GM21723 (cell line): ENCODE results near the gene SLC25A31.

Experiments used
- ATAC-seq: cut with Tn5 transposase; IDR thresholded peaks from one replicate; pipeline ENCODE4 v1.9.1; 2021; ENCODE audit warnings: mild to moderate bottlenecking, moderate library complexity; ENCODE audit not compliant: unreplicated experiment

SLC25A31 gene

GRCh38 chr4:127730142-127730913 is at the start of gene SLC25A31:
Gene SLC25A31, plus strand, starts transcription at chr4:127730400. Its CDS starts 146 bp downstream, at chr4:127730546.
- ATAC-seq: no peak

- no peak for ATAC-seq
Observed at GRCh38 chr4:127685292-127685691, 44.9 kb upstream of the SLC25A31 start.

GRCh38 chr4:127686658-127687057 is 43.5 kb upstream of the SLC25A31 start:
- ATAC-seq: no peak

- ATAC-seq: no peak
Observed at GRCh38 chr4:127687580-127687979, 42.6 kb upstream of the SLC25A31 start.

GRCh38 chr4:127698789-127699200 is 31.4 kb upstream of the SLC25A31 start:
- ATAC-seq: peak; percentile 100

- ATAC-seq: no peak
Observed at GRCh38 chr4:127708985-127709384, 21.2 kb upstream of the SLC25A31 start.

GRCh38 chr4:127709456-127709855 is 20.7 kb upstream of the SLC25A31 start:
- ATAC-seq: no peak

GRCh38 chr4:127731406-127731805 is 1.2 kb downstream of the SLC25A31 start:
- ATAC-seq: no peak

GRCh38 chr4:127732623-127733328 is 2.6 kb downstream of the SLC25A31 start:
- ATAC-seq: peak; percentile 73

GRCh38 chr4:127734976-127735375 is 4.8 kb downstream of the SLC25A31 start:
- ATAC-seq: no peak

GRCh38 chr4:127737295-127737694 is 7.1 kb downstream of the SLC25A31 start:
- ATAC-seq: no peak

- no peak for ATAC-seq
Observed at GRCh38 chr4:127741247-127741646, 11.0 kb downstream of the SLC25A31 start.

GRCh38 chr4:127747883-127748282 is 17.7 kb downstream of the SLC25A31 start:
- ATAC-seq: no peak

- ATAC-seq: no peak
Observed at GRCh38 chr4:127748957-127749356, 18.8 kb downstream of the SLC25A31 start.

- no peak for ATAC-seq
Observed at GRCh38 chr4:127756906-127757305, 26.7 kb downstream of the SLC25A31 start.

GRCh38 chr4:127759228-127759820 is 29.1 kb downstream of the SLC25A31 start:
- ATAC-seq: no peak

GRCh38 chr4:127759893-127760292 is 29.7 kb downstream of the SLC25A31 start:
- no peak for ATAC-seq

GRCh38 chr4:127771535-127772275 is 41.5 kb downstream of the SLC25A31 start:
- ATAC-seq: no peak

- ATAC-seq: no peak
Observed at GRCh38 chr4:127772769-127773671, 42.8 kb downstream of the SLC25A31 start.

GRCh38 chr4:127775843-127776242 is 45.6 kb downstream of the SLC25A31 start:
- ATAC-seq: no peak
